Mammary epithelial cell (primary cell): ENCODE results near the gene AMN1.

Experiments used
- CTCF ChIP-seq, 2 donors: IDR thresholded peaks in 1 of 2; conservative IDR thresholded peaks in 1 of 2; 2 replicates each; pipeline ENCODE4 v1.5.1; 2011 to 2012; ENCODE audit warnings: inconsistent platforms in 2 of 2, low read length in 2 of 2, mild to moderate bottlenecking in 2 of 2, control low read depth in 1 of 2, low read depth in 1 of 2; ENCODE audit not compliant: insufficient read depth in 1 of 2; ENCODE audit errors: extremely low read depth in 1 of 2
- EZH2 ChIP-seq: IDR thresholded peaks from 2 replicates; pipeline ENCODE4 v1.6.1; 2012; ENCODE audit warnings: low read length, inconsistent platforms, borderline replicate concordance

DNA sequence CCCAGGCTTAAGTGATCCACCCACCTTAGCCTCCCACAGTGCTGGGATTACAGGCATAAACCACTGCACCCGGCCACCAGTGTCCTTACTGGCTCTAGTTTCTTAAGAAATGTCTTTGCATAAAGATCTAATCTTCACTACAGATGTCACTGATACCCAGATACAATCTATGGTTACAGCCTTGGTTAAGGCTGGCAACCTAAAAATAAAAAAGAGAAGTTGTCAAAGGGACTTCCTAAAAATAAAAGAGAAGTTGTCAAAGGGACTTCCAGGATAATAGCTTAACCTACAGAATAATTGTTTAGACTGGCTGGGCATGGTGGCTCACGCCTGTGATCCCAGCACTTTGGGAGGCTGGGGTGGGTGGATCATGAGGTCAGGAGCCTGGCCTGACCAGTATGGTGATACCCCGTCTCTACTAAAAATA, 41.7 kb downstream of the AMN1 start:
- no peak for TF ChIP-seq CTCF (conservative IDR thresholded peaks at IDR 0.05 in 1 of 2, IDR thresholded peaks at IDR 0.05 in 1 of 2; ENCODE audit: extremely low read depth in 1 of 2, insufficient read depth in 1 of 2, low read depth in 1 of 2, low read length in 2 of 2)
- no peak for TF ChIP-seq EZH2
